ENCODE results near the gene KPNA4.
"Not testable (repeated sequence)": the region's sequence is repeated elsewhere in the genome, so short reads cannot be mapped to it uniquely, and the experiment has no call there.

KPNA4 gene, protein sequence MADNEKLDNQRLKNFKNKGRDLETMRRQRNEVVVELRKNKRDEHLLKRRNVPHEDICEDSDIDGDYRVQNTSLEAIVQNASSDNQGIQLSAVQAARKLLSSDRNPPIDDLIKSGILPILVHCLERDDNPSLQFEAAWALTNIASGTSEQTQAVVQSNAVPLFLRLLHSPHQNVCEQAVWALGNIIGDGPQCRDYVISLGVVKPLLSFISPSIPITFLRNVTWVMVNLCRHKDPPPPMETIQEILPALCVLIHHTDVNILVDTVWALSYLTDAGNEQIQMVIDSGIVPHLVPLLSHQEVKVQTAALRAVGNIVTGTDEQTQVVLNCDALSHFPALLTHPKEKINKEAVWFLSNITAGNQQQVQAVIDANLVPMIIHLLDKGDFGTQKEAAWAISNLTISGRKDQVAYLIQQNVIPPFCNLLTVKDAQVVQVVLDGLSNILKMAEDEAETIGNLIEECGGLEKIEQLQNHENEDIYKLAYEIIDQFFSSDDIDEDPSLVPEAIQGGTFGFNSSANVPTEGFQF

DNA sequence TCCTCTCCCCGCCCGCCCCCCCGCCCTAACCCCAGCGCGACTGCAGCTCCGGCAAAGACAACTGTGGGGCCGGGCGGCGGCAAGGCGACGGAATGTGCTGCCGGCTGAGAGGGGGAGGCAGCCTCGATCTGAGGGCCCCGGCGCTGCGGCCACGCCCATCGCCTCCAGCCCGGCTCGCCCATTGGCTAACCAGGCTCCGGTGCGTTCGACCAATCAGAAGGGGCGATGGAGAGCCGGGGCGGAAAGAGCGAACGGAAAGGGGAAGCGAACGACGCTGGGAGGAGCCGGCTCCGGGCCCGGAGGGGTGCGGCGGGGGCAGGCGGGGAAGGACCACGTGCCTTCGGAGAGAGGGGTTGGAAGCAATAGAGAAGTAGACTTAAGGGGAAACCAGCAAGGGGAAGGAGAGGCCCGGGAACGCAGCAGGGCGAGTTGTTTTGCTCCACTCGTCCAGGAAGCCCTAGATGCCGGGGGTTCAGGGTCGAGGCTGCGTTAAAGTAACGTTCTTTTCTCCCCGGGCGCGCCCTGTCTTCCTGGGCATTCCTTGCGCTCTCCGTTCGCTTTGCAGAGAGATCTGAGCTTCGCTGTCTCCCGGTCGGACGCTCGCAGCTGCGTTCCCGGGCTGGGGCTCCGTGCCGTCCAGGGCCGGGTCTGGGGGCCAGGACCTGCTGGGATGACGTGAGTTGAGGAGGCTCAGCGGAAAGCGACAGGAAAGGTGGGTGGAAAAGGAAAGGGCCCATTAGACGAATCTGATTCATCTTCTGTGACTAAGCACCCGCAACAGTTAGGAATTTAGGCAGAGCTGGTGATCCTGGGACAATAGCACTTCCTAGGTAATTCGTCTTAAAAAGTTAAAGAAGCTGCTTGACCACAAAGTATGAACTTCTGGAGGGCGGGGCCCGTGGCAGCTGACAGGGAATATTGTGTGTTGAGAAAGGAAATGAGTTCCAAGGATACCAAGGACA lies at the start of gene KPNA4:
TSS of gene KPNA4 (minus strand) at position 130 of the 962 bp plus-strand sequence. CDS start 289 bp downstream, outside the sequence.
- peak; percentile 97 for DNase-seq (ENCODE audit: low spot score)

DNA sequence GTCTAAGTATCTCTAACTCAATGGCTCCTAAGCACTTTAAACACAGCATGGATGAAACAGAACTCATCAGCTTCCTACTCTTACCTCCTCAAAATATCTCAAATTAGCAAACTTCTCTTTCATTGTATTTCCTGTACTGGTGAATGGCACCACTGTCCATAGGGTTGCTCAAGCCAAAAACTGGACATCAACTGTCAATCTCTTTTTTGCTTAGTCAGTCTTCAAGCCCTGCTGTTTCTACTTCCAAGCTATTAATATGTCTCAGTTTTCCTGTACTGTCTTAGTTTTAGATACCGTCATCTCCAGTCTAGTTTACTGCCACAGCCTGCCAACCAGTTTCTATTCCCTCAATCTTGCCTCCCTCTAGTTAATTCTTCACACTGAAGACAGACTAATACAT lies 48.3 kb upstream of the KPNA4 start:
- DNase-seq (ENCODE audit: low spot score) = no peak

DNA sequence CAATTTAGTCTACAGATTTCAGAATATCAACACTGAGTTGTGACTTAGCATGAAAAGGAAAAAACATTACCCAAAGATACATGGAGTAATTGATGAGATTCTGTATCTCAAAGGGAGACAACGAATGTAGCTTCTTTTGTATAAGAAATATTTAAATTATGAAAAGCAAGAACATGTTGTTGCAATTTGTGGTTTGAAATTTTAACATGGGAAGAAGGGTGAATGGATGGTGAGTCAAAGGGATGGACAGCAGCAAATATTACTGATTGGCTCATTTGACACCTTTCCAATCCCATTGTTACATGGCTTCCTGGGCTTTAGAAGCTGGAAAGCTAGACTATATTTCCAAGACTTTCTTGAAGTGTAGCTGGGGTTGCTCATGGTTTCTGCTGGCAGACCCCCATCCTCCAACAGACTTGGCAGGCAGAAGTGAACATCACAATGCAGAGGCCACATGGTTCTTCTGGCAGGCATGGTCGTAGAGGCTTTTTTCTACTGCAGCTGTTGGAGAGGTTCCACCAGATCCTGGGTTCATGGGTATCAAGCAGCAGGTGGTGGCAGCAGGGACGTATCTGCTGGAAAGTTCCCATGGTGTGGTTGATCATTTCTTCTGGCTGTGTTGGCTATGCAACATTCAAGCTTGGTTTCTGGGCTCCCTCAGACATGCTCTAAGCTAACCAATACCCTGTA lies 47.2 kb upstream of the KPNA4 start:
- DNase-seq (ENCODE audit: low spot score) = no peak

DNA sequence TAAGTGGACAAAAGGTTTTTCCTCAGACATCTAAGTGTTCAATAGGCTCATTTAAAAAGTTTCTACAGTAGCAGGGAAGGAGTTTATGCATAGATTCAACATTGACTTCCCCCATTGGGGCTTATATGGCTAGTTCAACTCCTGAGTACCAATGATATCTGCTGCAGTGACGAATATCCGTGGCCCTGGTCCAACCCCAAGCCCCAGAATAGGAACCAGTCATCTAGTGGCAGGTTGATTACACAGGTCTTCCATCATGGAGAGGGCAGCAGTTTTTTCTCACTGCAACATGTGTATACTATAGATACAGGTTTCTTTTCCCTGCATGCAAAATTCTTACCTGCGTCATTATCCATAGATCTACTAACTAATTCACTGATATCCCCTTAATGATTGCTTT lies 45.8 kb upstream of the KPNA4 start:
- DNase-seq (ENCODE audit: low spot score) = no peak

DNA sequence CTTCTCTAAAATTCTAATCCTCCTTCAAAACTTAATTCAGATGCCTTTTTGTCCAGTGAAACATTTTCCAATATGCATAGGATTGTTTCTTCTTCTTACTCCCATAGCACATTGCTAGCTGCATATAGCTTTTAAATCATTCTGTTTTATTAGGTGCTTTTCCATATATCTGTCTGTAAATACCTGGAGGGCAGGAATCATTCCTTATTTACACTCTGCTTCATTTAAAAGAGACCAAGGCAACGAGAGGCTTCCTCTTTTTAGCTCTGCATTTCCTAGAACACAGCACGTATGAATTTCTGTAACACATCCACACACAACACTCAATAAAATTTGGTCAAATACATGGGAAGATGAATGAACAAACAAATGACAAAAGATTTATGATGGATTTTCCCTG lies 43.5 kb upstream of the KPNA4 start:
- DNase-seq (ENCODE audit: low spot score) = no peak

DNA sequence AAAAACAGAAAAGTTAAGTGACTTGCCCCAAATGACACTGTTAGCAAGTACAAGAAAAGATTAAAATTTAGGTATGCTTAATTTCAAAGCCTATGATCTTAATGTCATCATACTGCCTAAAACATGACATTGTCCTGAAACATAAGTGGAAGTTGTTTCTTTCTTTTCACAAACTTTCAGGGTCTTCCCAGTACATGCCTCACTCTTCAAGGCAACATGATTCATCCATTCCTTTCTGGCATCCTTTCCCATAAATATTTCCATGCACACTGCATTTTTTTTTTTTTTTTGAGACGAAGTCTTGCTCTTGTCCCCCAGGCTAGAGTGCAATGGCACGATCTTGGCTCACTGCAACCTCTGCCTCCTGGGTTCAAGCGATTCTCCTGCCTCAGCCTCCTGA lies 42.5 kb upstream of the KPNA4 start:
- DNase-seq (ENCODE audit: low spot score) = no peak

DNA sequence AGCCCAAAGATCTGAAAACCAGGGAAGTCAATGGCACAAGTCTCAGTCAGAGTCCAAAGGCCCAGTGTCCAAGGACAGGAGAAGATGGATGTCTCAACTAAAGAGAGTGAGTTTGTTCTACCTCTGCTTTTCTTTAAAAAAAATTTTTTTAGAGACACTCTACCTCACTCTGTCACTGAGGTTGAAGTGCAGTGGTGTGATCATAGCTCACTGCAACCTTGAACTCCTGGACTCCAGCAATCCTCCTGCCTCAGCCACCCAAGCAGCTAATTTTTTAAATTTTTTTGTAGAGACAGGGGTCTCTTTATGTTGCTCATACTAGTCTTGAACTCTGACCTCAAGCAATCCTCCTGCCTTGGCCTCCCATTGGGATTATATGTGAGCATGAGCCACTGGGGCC lies 39.9 kb upstream of the KPNA4 start:
- no peak for DNase-seq (ENCODE audit: low spot score)

DNA sequence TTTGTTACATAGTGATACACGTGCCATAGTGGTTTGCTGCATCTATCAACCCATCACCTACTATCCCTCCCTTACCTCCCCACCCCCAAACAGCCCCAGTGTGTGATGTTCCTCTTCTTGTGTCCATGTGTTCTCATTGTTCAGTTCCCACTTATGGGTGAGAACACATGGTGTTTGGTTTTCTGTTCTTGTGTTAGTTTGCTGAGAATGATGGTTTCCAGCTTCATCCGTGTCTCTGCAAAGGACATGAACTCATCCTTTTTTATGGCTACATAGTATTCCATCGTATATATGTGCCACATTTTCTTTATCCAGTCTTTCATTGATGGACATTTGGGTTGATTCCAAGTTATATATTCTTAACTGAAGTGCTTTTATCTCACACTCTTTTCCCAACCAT lies 38.5 kb upstream of the KPNA4 start:
- DNase-seq (ENCODE audit: low spot score) = not testable (repeated sequence)

DNA sequence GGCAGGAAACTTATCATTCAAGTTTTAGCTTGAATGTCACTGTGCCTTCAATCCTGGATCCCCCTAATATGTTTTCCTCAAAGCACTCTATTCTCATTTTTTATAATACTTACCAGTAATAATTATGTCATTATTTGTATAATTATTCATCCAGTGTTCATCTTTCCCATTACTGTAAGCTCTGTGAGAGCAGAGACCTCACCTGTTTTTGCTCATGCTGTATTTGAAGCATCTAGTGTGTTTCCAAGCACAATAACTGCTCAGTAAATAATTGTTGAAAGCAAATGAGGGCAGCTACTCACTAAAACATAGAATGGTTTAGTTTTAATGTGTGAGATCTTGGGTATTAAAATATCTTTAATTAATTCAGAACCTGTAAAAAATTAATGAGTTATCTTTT lies 36.9 kb upstream of the KPNA4 start:
- no peak for DNase-seq (ENCODE audit: low spot score)

DNA sequence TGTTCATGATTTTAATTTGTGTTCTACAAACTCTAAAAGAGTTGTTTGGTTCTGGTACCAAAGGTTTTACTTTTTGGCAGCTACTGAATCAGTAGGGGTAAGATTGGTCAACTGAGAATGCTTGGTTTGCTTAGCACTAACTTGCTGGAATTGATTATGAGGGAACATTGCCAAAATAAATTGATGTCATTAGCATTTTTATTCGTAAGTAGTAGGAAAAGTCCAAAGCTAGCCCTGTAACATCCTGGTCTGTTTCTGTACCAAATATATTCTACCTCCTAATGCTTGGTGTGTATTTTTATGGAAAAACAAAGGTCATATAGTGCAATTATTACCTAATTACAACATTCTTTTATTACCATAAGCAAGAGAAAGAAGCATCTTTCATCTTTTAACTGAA lies 35.9 kb upstream of the KPNA4 start:
- no peak for DNase-seq (ENCODE audit: low spot score)

DNA sequence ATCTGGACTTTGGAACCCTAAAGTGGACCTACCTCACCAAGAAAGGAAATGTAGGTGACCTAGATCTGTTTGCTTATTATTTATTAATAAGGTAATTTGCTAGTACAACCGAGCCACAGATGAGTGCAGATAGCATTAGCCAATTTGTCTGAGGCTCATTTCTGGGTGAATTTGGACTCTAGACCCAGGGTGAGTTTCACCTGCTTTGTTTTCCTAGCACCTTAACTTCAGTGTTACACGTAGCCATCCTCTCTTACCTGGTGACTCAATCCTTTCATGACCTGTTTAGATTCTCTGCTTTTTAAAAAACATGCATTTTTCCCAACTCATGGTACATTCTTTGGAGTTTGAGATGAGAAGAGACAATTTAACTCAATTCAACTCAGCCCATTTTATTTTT lies 33.5 kb upstream of the KPNA4 start:
- no peak for DNase-seq (ENCODE audit: low spot score)

DNA sequence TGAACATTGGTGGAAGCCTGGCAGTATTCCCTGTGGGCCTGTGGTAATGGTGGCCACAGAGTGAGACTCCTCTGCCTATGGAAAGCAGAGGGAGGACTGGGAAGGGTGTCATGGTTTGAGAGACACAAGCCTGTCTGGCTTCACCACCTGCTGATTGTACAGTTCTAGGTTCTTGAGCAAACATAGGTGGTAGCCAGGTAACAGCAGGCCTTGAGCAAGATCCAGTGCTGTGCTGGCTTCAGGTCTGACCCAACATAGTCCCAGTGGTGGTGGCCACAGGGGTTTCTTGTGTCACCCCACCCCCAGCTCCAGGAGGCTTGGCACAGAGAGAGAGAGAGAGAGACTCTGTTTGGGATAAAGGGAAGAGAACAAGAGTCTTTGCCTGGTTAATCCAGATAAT lies 22.7 kb upstream of the KPNA4 start:
- no peak for DNase-seq (ENCODE audit: low spot score)

DNA sequence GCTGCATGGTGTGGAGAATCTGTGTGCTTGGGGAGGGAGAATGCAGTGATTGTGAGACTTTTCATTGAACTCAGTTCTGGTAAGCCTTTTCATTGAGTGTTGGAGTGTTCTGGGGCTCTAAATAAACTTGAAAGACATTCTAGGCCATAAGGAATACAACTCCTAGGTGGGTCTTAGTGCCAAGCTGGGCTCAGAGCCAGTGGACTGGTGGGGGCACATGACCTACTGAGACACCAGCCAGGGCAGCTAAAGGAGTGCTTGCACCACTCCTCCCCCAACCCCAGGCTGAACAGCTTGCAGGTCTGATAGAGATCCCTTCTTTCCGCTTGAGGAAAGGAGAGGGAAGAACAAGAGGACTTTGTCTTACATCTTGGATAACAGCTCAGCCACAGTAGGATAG lies 21.7 kb upstream of the KPNA4 start:
- DNase-seq (ENCODE audit: low spot score) = no peak

DNA sequence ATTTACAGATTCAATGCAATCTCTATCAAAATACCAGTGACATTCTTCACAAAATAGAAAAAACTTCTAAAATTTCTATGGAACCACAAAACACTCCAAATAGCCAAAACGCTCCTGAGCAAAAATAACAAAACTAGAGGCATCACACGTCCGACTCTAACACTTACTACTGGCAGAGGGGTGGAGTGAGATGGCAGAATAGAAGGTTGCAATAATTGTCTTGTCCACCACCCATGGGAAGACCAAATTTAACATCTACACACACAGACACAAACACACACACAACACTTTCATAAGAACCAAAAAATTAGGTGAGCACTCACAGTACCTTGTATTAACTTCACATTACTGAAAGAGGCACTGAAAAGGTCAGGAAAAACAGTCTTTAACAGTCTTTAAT lies 21.3 kb upstream of the KPNA4 start:
- DNase-seq (ENCODE audit: low spot score) = no peak

DNA sequence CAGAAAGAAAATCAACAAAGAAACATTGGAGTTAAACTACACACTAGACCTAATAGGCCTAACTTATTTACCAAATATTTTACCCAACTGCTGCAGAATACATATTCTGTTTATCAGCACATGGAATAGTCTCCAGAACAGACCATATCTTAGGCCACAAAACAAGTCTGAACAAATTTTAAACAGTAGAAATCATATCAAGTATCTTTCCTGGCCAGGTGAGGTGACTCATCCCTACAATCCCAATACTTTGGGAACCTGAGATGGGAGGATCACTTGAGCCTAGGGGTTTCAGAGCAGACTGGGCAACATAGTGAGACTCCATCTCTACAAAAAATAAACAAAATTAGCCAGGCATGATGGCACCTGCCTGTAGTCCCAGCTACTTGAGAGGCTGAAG lies 18.1 kb upstream of the KPNA4 start:
- no peak for DNase-seq (ENCODE audit: low spot score)

DNA sequence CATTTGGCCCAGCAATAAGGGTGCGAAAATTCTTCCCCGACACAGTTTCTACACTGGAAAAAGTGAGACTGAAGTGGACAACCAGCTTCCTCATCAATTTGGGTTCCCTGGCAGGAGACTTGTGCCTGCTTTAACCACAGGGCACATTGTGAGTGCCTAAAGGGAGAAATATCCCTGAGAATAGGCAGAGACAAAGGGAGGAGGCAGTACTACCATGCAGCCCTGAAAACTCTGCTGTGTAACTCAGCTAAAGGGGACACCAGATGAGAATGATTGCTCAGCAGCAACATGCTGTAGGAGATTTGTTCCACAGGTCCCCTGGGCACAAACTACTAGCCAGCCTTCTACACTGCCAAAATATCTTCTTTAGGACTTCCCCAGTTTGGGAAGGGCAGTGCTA lies 15.6 kb upstream of the KPNA4 start:
- no peak for DNase-seq (ENCODE audit: low spot score)

DNA sequence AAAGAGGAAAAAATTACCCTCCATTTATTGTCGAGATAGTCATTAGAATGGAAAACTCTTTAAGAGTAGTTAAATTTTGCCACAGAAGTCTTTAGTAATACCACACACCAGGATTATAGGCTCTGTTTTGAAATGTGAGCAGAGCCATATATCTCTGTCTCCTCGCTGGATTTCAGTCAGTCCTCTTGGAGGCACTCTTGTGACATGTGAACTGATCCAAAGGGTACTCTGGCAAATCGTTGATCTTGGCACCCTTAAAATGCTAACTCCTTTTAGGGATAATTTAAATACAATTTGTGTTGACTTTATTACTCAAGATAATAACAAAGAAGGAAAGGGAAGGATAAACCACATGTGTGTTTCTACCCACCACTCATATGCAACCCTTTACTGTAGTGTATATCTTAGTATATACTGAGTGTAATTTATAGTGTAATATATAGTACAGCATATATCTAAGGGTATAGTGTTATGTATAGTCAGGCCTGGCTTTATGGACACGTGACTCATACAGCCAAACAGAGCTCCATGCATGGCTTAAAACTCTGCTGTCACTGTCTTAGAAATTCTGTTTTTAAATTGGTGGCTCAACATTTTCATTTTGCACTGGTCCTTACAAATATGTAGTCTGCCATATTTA lies 12.3 kb upstream of the KPNA4 start:
- no peak for DNase-seq (ENCODE audit: low spot score)

DNA sequence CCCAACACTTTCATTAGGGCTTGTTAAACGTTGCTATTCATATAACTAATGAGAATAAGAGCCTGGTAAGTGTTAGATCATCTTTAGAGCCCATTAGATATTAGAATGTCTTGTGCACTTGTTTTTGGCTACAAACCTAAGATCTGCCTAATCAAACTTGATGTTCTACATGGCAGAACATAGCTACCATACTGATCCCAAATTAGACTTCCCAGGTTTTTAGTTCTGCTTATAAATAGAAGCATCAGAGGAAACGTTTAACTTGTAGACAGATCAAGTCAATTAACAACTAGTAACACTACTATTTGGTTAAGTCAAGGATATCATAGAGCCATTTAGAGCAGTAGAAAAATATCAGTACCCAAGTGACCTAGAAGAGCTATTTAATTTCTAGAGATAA lies 11.7 kb upstream of the KPNA4 start:
- no peak for DNase-seq (ENCODE audit: low spot score)

DNA sequence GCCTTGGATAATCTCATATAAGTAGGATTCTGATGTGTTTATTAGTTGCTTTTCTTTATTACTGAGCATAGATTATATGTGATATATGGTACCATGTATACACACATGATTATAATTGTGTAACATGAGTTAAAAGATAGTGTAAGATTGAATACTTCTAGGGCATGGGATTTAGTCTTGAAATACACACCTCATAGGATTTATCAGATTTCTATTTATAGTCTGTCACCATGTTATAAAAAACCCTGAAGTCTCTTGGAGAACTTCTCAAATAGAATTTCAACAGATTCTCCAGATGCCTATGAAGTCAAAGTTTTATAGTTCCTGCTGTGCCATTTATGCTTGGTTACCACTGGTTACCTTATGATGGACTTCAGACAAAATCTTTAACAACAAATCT lies 11.2 kb upstream of the KPNA4 start:
- no peak for DNase-seq (ENCODE audit: low spot score)

DNA sequence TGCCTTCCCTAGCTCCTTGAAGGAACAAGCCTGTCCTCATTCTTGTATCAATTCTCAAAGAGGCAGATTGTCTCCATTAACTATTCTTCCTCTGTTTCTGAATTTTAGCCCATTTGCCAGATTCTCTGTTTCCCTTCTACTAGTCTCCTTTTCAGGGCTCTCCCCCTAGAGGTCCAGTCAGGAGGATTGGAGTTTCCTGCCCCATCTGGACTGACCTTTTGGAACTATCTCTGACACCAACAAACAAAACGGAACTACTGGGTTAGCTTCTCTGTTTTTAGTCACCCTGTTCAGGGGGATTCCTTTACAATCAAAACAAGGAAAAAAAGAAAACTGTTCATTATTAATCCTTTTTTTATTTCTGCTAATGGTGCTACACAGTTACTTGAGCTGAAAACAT lies 10.2 kb upstream of the KPNA4 start:
- DNase-seq (ENCODE audit: low spot score) = no peak

DNA sequence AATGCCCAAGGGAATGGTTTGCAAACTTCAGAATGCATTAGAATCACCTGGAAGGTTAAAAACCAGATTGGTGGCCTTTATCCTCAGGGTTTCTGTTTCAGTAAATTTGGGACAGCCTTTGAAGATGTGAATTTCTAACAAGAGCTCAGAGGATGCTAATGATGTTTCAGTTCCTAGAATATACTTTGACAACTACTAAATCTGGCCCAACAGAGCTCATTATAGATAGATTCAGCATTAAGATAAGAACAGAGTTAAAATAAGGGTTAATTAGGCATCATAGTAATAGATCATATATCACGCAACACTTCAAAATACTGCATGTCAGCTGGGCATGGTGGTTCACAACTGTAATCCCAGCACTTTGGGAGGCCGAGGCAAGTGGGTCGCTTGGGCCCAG lies 9.3 kb upstream of the KPNA4 start:
- DNase-seq (ENCODE audit: low spot score) = no peak
